Gastrocnemius medialis (tissue), 4 donors: Measurements from ENCODE around the gene SPDYE6.

Source experiments
- POLR2A ChIP-seq, 2 donors: fragments of 450-650 bp; IDR thresholded peaks; one replicate each; pipeline ENCODE4 v1.6.1; 2017; ENCODE audit warnings: antibody characterized with exemption in 2 of 2, mild to moderate bottlenecking in 2 of 2, moderate library complexity in 2 of 2
- TF ChIP-seq, protein P1 (sequence below), 5 experiments: fragments of 450-650 bp in 3 of 5; fragments of 200-600 bp in 2 of 5; sonication (generic) in 2 of 5; IDR thresholded peaks in 4 of 5; conservative IDR thresholded peaks in 1 of 5; 1 replicate in 4 of 5; 2 replicates in 1 of 5; pipeline ENCODE4 v1.5.1; 2016 to 2019; ENCODE audit warnings: antibody characterized with exemption in 5 of 5, mild to moderate bottlenecking in 3 of 5, moderate library complexity in 3 of 5

- TF ChIP-seq, protein P1, sequence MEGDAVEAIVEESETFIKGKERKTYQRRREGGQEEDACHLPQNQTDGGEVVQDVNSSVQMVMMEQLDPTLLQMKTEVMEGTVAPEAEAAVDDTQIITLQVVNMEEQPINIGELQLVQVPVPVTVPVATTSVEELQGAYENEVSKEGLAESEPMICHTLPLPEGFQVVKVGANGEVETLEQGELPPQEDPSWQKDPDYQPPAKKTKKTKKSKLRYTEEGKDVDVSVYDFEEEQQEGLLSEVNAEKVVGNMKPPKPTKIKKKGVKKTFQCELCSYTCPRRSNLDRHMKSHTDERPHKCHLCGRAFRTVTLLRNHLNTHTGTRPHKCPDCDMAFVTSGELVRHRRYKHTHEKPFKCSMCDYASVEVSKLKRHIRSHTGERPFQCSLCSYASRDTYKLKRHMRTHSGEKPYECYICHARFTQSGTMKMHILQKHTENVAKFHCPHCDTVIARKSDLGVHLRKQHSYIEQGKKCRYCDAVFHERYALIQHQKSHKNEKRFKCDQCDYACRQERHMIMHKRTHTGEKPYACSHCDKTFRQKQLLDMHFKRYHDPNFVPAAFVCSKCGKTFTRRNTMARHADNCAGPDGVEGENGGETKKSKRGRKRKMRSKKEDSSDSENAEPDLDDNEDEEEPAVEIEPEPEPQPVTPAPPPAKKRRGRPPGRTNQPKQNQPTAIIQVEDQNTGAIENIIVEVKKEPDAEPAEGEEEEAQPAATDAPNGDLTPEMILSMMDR (IDR thresholded peaks at IDR 0.05 in 4 of 5, conservative IDR thresholded peaks at IDR 0.05 in 1 of 5) = no peak
- TF ChIP-seq POLR2A (IDR thresholded peaks at IDR 0.05) = no peak
These were observed 42.3 kb upstream of the SPDYE6 start for GRCh38 chr7:102398543-102398942.
